ENCODE results near the gene SCGB2A2. TPM values are rescaled to one million over a fixed set of nuclear protein-coding genes. Genes with fewer than 3 reads are reported as not detected.

SCGB2A2 gene
- total RNA-seq, 1 experiment from 2014 or later, result not detected

DNA sequence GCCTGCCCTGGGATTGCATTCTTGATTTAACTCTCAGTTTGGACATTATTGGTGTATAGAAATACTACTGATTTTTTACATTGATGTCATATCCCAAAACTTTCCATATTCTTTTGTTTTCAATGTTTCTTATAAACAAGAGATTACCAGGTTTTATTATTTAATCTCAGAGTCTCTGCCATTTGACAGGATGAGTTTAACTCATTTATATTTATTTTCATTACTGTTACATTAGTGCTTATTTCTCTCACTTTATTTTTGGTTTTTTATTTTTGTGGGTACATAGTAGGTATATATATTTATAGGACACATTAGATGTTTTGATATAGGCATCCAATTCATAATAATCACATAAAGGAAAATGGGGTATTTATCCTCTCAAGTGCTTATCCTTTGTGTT lies 38.0 kb downstream of the SCGB2A2 start:
- intact Hi-C loops (cut with micrococcal nuclease), result no loop called here
- H3K4me3 Mint-ChIP-seq (ENCODE audit: unreplicated experiment), result no peak overlapping the region
- peaks cover 7% of the 10 kb centered on the region for H3K9me3 Mint-ChIP-seq (ENCODE audit: unreplicated experiment)
- DNase-seq (ENCODE audit: unreplicated experiment), result no peak
- BruUV-seq (replicated peaks), result no TSS peak
- H3K27ac Mint-ChIP-seq (ENCODE audit: low read depth, unreplicated experiment), result no peak overlapping the region
- TF ChIP-seq, protein P1, sequence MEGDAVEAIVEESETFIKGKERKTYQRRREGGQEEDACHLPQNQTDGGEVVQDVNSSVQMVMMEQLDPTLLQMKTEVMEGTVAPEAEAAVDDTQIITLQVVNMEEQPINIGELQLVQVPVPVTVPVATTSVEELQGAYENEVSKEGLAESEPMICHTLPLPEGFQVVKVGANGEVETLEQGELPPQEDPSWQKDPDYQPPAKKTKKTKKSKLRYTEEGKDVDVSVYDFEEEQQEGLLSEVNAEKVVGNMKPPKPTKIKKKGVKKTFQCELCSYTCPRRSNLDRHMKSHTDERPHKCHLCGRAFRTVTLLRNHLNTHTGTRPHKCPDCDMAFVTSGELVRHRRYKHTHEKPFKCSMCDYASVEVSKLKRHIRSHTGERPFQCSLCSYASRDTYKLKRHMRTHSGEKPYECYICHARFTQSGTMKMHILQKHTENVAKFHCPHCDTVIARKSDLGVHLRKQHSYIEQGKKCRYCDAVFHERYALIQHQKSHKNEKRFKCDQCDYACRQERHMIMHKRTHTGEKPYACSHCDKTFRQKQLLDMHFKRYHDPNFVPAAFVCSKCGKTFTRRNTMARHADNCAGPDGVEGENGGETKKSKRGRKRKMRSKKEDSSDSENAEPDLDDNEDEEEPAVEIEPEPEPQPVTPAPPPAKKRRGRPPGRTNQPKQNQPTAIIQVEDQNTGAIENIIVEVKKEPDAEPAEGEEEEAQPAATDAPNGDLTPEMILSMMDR (IDR thresholded peaks at IDR 0.05; ENCODE audit: unreplicated experiment), result no peak
- ChIA-PET POLR2A (no interaction called here), CTCF (no interaction called here)
- no peaks in the 10 kb centered on the region for H3K36me3 Mint-ChIP-seq (ENCODE audit: insufficient read depth, unreplicated experiment)
- H3K27me3 Mint-ChIP-seq (ENCODE audit: insufficient read depth, unreplicated experiment), result peaks cover 55% of the 10 kb centered on the region
- H3K4me1 Mint-ChIP-seq (ENCODE audit: insufficient read depth, unreplicated experiment), result peaks cover 6% of the 10 kb centered on the region

DNA sequence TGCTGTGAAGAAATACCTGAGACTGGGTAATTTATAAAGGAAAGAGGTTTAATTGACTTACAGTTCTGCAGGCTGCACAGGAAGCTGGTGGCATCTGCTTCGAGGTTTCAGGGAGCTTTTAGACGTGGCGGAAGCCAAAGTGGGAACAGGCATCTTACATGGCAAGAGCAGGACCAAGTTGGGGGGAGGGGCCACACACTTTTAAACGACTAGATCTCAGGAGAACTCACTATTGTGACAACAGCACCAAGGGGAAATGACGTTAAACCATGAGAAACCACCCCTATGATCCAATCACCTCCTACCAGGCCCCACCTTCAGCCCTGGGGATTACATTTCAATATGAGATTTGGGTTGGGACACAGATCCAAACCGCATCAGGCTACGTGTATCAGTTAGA lies 40.0 kb downstream of the SCGB2A2 start:
- CTCF ChIA-PET, result interaction anchor here (0.6 to 3.6 kb wide), 12 partner anchors 12 to 568 kb away, joined by 3 to 44 read pairs (median 4); no protein-coding TSS in a partner anchor
- DNase-seq (ENCODE audit: unreplicated experiment), result no peak
- Mint-ChIP-seq H3K4me1 (ENCODE audit: insufficient read depth, unreplicated experiment) (peaks cover 6% of the 10 kb centered on the region), H3K36me3 (ENCODE audit: insufficient read depth, unreplicated experiment) (no peaks in the 10 kb centered on the region), H3K9me3 (ENCODE audit: unreplicated experiment) (peaks cover 7% of the 10 kb centered on the region), H3K27ac (ENCODE audit: low read depth, unreplicated experiment) (no peak overlapping the region), H3K4me3 (ENCODE audit: unreplicated experiment) (no peak overlapping the region), H3K27me3 (ENCODE audit: insufficient read depth, unreplicated experiment) (peaks cover 69% of the 10 kb centered on the region)
- POLR2A ChIA-PET, result no interaction called here
- TF ChIP-seq, protein P1 (IDR thresholded peaks at IDR 0.05; ENCODE audit: unreplicated experiment), result no peak
- intact Hi-C loops (cut with micrococcal nuclease), result no loop called here
- no TSS peak for BruUV-seq (replicated peaks)

DNA sequence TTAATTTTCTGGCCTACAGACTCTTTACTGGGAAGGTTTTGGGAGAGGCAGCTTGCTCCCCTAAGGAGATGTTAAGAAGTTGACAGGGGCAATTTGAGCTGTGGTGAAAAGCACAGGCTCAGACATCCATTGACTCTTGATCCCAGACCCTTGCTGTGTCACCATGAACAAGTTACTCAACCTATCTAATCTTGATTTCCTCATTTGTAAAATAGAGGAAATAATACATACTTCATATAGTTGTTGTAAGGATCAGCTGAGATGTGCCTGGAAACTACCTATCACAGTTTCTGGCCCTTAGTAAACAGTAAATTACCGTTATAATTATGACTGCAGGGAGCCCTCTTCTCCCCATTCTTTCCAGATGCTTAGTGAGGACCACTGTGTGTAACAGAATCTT lies 45.5 kb downstream of the SCGB2A2 start:
- DNase-seq (ENCODE audit: unreplicated experiment), result no peak
- ChIA-PET CTCF (interaction anchor here (0.6 to 2.0 kb wide), 2 partner anchors 28 to 144 kb away, joined by 4 to 6 read pairs; no protein-coding TSS in a partner anchor), POLR2A (no interaction called here)
- no peak overlapping the region for H3K4me3 Mint-ChIP-seq (ENCODE audit: unreplicated experiment)
- no peaks in the 10 kb centered on the region for H3K9me3 Mint-ChIP-seq (ENCODE audit: unreplicated experiment)
- H3K27me3 Mint-ChIP-seq (ENCODE audit: insufficient read depth, unreplicated experiment), result peaks cover 88% of the 10 kb centered on the region
- H3K4me1 Mint-ChIP-seq (ENCODE audit: insufficient read depth, unreplicated experiment), result no peaks in the 10 kb centered on the region
- no TSS peak for BruUV-seq (replicated peaks)
- TF ChIP-seq, protein P1 (IDR thresholded peaks at IDR 0.05; ENCODE audit: unreplicated experiment), result no peak
- no peaks in the 10 kb centered on the region for H3K36me3 Mint-ChIP-seq (ENCODE audit: insufficient read depth, unreplicated experiment)
- intact Hi-C loops (cut with micrococcal nuclease), result no loop called here
- H3K27ac Mint-ChIP-seq (ENCODE audit: low read depth, unreplicated experiment), result no peak overlapping the region

DNA sequence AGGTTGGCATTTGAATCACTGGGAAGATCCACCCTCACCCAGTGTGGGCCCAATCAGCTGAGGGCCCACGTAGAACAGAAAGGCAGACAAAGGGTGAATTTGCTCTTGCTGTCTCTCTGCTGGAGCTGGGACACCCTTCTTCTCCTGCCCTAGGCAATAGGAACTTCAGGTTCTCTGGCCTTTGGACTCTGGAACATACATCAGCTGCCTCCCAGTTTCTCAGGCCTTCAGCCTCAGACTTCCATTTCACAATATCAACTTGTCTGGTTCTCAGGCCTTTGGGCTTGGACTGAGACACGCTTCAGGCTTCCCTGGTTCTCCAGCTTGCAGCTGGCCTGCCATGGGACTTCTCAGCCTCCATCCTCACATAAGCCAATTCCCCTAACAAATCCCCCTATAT lies 52.6 kb downstream of the SCGB2A2 start:
- ChIA-PET POLR2A (no interaction called here), CTCF (interaction anchor here (0.6 to 1.5 kb wide), 5 partner anchors 9 to 1253 kb away, joined by 3 to 6 read pairs (median 4); no protein-coding TSS in a partner anchor)
- no peak for DNase-seq (ENCODE audit: unreplicated experiment)
- BruUV-seq (replicated peaks), result no TSS peak
- H3K4me3 Mint-ChIP-seq (ENCODE audit: unreplicated experiment), result no peak overlapping the region
- TF ChIP-seq, protein P1 (IDR thresholded peaks at IDR 0.05; ENCODE audit: unreplicated experiment), result no peak
- intact Hi-C loops (cut with micrococcal nuclease), result no loop called here
- H3K9me3 Mint-ChIP-seq (ENCODE audit: unreplicated experiment), result no peaks in the 10 kb centered on the region
- no peak overlapping the region for H3K27ac Mint-ChIP-seq (ENCODE audit: low read depth, unreplicated experiment)
- no peaks in the 10 kb centered on the region for H3K4me1 Mint-ChIP-seq (ENCODE audit: insufficient read depth, unreplicated experiment)
- H3K36me3 Mint-ChIP-seq (ENCODE audit: insufficient read depth, unreplicated experiment), result no peaks in the 10 kb centered on the region
- H3K27me3 Mint-ChIP-seq (ENCODE audit: insufficient read depth, unreplicated experiment), result peaks cover 34% of the 10 kb centered on the region

Other genes with a start within 250 kb of the SCGB2A2 start
- gene INCENP, start 146.1 kb upstream of the SCGB2A2 start, total RNA-seq (2022), result 40.4 and 56.2 TPM in 2 replicates
- not detected in 2 replicates for gene SCGB1D1, start 79.9 kb upstream of the SCGB2A2 start, total RNA-seq (2022)
- gene SCGB2A1, start 61.5 kb upstream of the SCGB2A2 start, total RNA-seq (2022), result not detected in 2 replicates
- not detected in 2 replicates for gene SCGB1D2, start 27.9 kb upstream of the SCGB2A2 start, total RNA-seq (2022)
- not detected in 2 replicates for gene SCGB1D4, start 28.9 kb downstream of the SCGB2A2 start, total RNA-seq (2022)
- 0.65 TPM in 1 of 2 replicates, not detected in the other for gene ASRGL1, start 67.3 kb downstream of the SCGB2A2 start, total RNA-seq (2022)
- not detected in 2 replicates for gene SCGB1A1, start 148.9 kb downstream of the SCGB2A2 start, total RNA-seq (2022)

Data from MCF 10A (cell line).